GM12874 (cell line): ENCODE measurements around the gene METTL27.

Experiments used
- TF ChIP-seq, protein P1 (sequence below): IDR thresholded peaks from 2 replicates; pipeline ENCODE4 v1.5.1; 2011; ENCODE audit warnings: low read depth, mild to moderate bottlenecking, control low read depth, low read length, moderate library complexity; ENCODE audit not compliant: insufficient read depth

METTL27 gene

DNA sequence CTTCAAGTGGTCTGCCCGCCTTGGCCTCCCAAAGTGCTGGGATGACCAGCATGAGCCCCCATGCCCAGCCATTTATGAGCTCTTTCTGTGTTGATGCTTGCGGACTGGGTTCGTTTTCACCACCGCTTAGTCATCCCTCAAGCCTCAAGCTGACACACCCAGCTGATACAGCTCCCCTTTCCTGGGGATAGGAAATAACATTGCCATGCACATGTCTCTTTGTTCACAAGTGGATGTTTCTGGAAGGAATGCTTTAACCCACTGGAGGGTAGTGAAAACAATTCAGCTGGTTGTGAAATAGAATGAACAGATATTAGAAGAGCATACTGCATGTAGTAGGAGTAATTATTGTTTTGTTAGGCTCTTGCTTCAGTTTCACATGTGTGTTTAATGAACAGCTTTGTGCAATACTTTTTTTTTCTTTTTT lies 8.5 kb upstream of the METTL27 start:
- TF ChIP-seq, protein P1, sequence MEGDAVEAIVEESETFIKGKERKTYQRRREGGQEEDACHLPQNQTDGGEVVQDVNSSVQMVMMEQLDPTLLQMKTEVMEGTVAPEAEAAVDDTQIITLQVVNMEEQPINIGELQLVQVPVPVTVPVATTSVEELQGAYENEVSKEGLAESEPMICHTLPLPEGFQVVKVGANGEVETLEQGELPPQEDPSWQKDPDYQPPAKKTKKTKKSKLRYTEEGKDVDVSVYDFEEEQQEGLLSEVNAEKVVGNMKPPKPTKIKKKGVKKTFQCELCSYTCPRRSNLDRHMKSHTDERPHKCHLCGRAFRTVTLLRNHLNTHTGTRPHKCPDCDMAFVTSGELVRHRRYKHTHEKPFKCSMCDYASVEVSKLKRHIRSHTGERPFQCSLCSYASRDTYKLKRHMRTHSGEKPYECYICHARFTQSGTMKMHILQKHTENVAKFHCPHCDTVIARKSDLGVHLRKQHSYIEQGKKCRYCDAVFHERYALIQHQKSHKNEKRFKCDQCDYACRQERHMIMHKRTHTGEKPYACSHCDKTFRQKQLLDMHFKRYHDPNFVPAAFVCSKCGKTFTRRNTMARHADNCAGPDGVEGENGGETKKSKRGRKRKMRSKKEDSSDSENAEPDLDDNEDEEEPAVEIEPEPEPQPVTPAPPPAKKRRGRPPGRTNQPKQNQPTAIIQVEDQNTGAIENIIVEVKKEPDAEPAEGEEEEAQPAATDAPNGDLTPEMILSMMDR = no peak

DNA sequence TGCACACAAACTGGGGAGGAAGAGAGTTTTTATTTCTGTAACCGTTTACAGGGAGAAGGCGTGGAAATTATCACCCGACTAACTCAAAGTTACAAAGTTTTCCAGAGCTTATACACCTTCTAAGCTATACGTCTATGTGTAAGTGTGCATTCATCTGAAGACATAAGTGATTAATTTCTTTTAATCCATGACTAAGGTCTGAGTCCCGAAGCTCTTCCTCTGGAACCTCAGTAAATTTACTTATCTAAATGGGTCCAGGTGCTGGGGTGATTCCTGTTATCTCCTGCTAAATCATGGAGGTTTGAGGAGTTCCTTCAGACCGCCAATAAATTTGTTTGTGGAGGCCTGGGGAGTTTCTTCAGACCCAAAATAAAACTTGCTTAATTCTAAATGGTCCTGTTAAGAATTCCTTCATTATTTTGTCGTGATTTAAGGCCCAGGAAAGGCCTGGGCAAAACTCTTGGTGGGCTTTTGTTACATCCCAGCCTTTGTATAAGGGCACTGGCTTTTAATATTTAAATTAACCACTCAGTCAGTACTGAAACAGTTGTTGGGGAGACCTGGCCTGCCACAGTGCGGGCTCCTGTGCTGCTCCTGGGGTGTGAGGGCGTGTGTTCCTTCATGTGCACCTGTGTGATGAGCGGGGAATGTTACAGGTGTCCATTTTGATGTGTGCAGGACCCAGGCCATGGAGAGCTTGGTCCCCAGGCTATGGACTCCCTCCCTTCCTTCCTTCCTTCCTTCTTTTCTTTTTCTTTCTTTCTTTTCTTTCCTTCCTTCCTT lies 5.8 kb upstream of the METTL27 start:
- TF ChIP-seq, protein P1 = no peak

DNA sequence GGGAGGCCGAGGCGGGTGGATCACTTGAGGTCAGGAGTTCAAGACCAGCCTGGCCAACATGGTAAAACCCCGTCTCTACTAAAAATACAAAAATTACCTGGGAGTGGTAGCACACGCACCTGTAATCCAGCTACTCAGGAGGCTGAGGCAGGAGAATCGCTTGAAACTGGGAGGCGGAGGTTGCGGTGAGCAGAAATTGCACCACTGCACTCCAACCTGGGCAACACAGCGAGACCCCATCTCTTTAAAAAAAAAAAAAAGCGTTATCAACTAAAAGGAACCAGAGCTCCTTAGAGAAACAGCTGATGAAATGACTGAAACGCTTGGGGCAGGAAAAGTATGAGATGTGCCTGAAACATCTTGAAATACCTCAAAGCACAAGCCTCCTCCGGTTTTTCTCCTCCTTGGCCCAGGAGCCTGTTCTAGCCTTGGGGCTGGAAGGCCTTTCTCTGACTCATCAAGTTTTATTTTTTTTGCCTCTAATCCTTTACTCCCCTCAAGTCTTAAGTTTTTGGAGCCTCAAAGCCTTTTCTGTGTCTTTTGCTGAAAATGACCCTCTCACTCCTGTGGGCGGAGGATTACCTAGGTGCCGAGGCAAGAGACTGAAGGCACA lies 2.6 kb upstream of the METTL27 start:
- TF ChIP-seq, protein P1 = no peak

- TF ChIP-seq, protein P1 = no peak
These were observed 1.8 kb upstream of the METTL27 start for GRCh38 chr7:73844131-73844547.

GRCh38 chr7:73841689-73842066 lies 638 bp downstream of the METTL27 start:
- TF ChIP-seq, protein P1 = no peak

- TF ChIP-seq, protein P1 = no peak
These were observed 1.5 kb downstream of the METTL27 start for GRCh38 chr7:73840715-73841379.
